Keratinocyte (primary cell): Measurements from ENCODE around the gene DHRS12. TPM values are rescaled to one million over a fixed set of nuclear protein-coding genes. Genes with fewer than 3 reads are reported as not detected.

Source experiments
- DNase-seq: peaks from one replicate; pipeline ENCODE4 v3.0.0-alpha.2; 2011; ENCODE audit warnings: low read depth, missing footprints, low spot score
- FAIRE-seq: peaks from 2 replicates; lab custom pipeline; 2011; peaks lifted over from hg19 to GRCh38; lab: Jason Lieb, UNC
- H2AFZ ChIP-seq: 2 replicates; pipeline ENCODE4 v1.6.0; 2012; ENCODE audit warnings: low read length, control low read depth, inconsistent platforms; ENCODE audit not compliant: control insufficient read depth
- H3K27ac ChIP-seq: 2 replicates; pipeline ENCODE4 v1.5.1; 2011; ENCODE audit warnings: low read length; ENCODE audit not compliant: control insufficient read depth, insufficient read depth
- H3K27me3 ChIP-seq: 3 replicates; pipeline ENCODE4 v1.6.0; 2011; ENCODE audit warnings: low read length; ENCODE audit not compliant: control insufficient read depth, insufficient read depth; ENCODE audit errors: extremely low read depth
- H3K36me3 ChIP-seq, 2 experiments: 2 replicates in 1 of 2; 3 replicates in 1 of 2; pipeline ENCODE4 v1.5.1; 2011; ENCODE audit warnings: low read length in 2 of 2, mild to moderate bottlenecking in 1 of 2; ENCODE audit not compliant: control insufficient read depth in 2 of 2, insufficient read depth in 2 of 2; ENCODE audit errors: extremely low read depth in 1 of 2
- H3K4me1 ChIP-seq: 3 replicates; pipeline ENCODE4 v1.5.1; 2011; ENCODE audit warnings: low read length; ENCODE audit not compliant: control insufficient read depth, insufficient read depth; ENCODE audit errors: extremely low read depth
- H3K4me2 ChIP-seq: 3 replicates; pipeline ENCODE4 v1.6.0; 2011; ENCODE audit warnings: low read depth, low read length; ENCODE audit not compliant: control insufficient read depth, insufficient read depth; ENCODE audit errors: extremely low read depth
- H3K4me3 ChIP-seq, 3 experiments: fragments of 200-600 bp in 1 of 3; sonication (generic) in 1 of 3; 2 replicates in 2 of 3; 3 replicates in 1 of 3; pipeline ENCODE4 v1.5.1; 2011 to 2016; ENCODE audit warnings: low read length in 3 of 3, mild to moderate bottlenecking in 3 of 3, control low read depth in 2 of 3, inconsistent platforms in 1 of 3, low read depth in 1 of 3, mixed read lengths in 1 of 3, mixed run types in 1 of 3, moderate library complexity in 1 of 3; ENCODE audit not compliant: control insufficient read depth in 2 of 3, insufficient read depth in 2 of 3; ENCODE audit errors: extremely low read depth in 1 of 3
- H3K79me2 ChIP-seq: 2 replicates; pipeline ENCODE4 v1.6.0; 2012; ENCODE audit warnings: low read length; ENCODE audit not compliant: control insufficient read depth, insufficient read depth
- H3K9ac ChIP-seq: 3 replicates; pipeline ENCODE4 v1.6.0; 2011; ENCODE audit warnings: low read length; ENCODE audit not compliant: control insufficient read depth, insufficient read depth; ENCODE audit errors: extremely low read depth
- H3K9me1 ChIP-seq: 3 replicates; pipeline ENCODE4 v1.6.0; 2011; ENCODE audit warnings: low read length; ENCODE audit not compliant: control insufficient read depth, insufficient read depth; ENCODE audit errors: extremely low read depth
- H3K9me3 ChIP-seq: 2 replicates; pipeline ENCODE4 v1.5.1; 2012; ENCODE audit warnings: low read depth, low read length; ENCODE audit not compliant: control insufficient read depth
- H4K20me1 ChIP-seq: 3 replicates; pipeline ENCODE4 v1.6.0; 2011; ENCODE audit warnings: low read length; ENCODE audit not compliant: control insufficient read depth, insufficient read depth; ENCODE audit errors: extremely low read depth
- EZH2 ChIP-seq: IDR thresholded peaks from one replicate; pipeline ENCODE4 v1.6.1; 2012; ENCODE audit warnings: inconsistent platforms, mild to moderate bottlenecking, low read length, moderate library complexity
- dilution Hi-C: fragments of 300-500 bp; cut with MboI; formaldehyde crosslinking; loops from one replicate; pipeline ENCODE4 v1.7.0; 2020; ENCODE audit warnings: low sequenced_read_pairs; ENCODE audit not compliant: extremely low pct_ligation_motif_present
- polyA plus RNA-seq, 5 experiments: library from polyadenylated mRNA; depleted of rRNA in 3 of 5; stranded (reverse) in 3 of 5; stranded (forward) in 1 of 5; unstranded in 1 of 5; fragments of >200 nt; gene quantifications; 1 replicate in 1 of 5; 2 replicates in 3 of 5; 3 replicates in 1 of 5; pipeline versions ENCODE4 v1.2.1 to v1.2.3, GENCODE V29; 2011 to 2012; ENCODE audit warnings: missing spikeins in 2 of 5, low read depth in 1 of 5, low replicate concordance in 1 of 5
- TF ChIP-seq, protein P1 (sequence below), 3 experiments: IDR thresholded peaks in 1 of 3; conservative IDR thresholded peaks in 1 of 3; optimal IDR thresholded peaks in 1 of 3; 2 replicates in 2 of 3; 3 replicates in 1 of 3; pipeline versions ENCODE3 to v1.5.1; 2011; ENCODE audit warnings: low read length in 3 of 3, mild to moderate bottlenecking in 3 of 3, moderate library complexity in 2 of 3, control low read depth in 1 of 3, inconsistent platforms in 1 of 3; ENCODE audit not compliant: insufficient read depth in 2 of 3; ENCODE audit errors: extremely low read depth in 1 of 3

Gene DHRS12
- polyA plus RNA-seq, 1 donor (not counting 4 experiments of a cell fraction or from before 2014, with no cell fraction given) = 6.1 TPM

GRCh38 chr13:51822106-51822815, 18.3 kb upstream of the DHRS12 start:
- Histone ChIP-seq H2AFZ (no peak overlapping the region), H3K4me3 (no peak overlapping the region), H4K20me1 (no peaks in the 10 kb centered on the region), H3K4me1 (peaks cover 8% of the 10 kb centered on the region), H3K9me1 (no peaks in the 10 kb centered on the region), H3K4me2 (no peak overlapping the region), H3K27ac (no peak overlapping the region), H3K27me3 (peaks cover 21% of the 10 kb centered on the region), H3K36me3 (no peaks in the 10 kb centered on the region), H3K9me3 (no peaks in the 10 kb centered on the region), H3K9ac (no peak overlapping the region), H3K79me2 (no peaks in the 10 kb centered on the region)
- no peak for FAIRE-seq
- dilution Hi-C loops = no loop called here
- no peak for TF ChIP-seq EZH2
- TF ChIP-seq, protein P1, sequence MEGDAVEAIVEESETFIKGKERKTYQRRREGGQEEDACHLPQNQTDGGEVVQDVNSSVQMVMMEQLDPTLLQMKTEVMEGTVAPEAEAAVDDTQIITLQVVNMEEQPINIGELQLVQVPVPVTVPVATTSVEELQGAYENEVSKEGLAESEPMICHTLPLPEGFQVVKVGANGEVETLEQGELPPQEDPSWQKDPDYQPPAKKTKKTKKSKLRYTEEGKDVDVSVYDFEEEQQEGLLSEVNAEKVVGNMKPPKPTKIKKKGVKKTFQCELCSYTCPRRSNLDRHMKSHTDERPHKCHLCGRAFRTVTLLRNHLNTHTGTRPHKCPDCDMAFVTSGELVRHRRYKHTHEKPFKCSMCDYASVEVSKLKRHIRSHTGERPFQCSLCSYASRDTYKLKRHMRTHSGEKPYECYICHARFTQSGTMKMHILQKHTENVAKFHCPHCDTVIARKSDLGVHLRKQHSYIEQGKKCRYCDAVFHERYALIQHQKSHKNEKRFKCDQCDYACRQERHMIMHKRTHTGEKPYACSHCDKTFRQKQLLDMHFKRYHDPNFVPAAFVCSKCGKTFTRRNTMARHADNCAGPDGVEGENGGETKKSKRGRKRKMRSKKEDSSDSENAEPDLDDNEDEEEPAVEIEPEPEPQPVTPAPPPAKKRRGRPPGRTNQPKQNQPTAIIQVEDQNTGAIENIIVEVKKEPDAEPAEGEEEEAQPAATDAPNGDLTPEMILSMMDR (optimal IDR thresholded peaks at IDR 0.05 in 1 of 3, IDR thresholded peaks at IDR 0.05 in 1 of 3, conservative IDR thresholded peaks at IDR 0.05 in 1 of 3; ENCODE audit: extremely low read depth in 1 of 3, insufficient read depth in 2 of 3, low read length in 3 of 3) = no peak
- no peak for DNase-seq

GRCh38 chr13:51821606-51822005, 17.6 kb upstream of the DHRS12 start:
- Histone ChIP-seq H3K9me1 (no peaks in the 10 kb centered on the region), H3K4me1 (peaks cover 11% of the 10 kb centered on the region), H3K27me3 (peaks cover 20% of the 10 kb centered on the region), H3K4me2 (no peak overlapping the region), H3K9ac (no peak overlapping the region), H4K20me1 (no peaks in the 10 kb centered on the region), H2AFZ (no peak overlapping the region), H3K27ac (no peak overlapping the region), H3K79me2 (no peaks in the 10 kb centered on the region), H3K36me3 (no peaks in the 10 kb centered on the region), H3K4me3 (no peak overlapping the region), H3K9me3 (no peaks in the 10 kb centered on the region)
- DNase-seq (no peak), FAIRE-seq (no peak)
- dilution Hi-C loops = no loop called here
- TF ChIP-seq, protein P1 (optimal IDR thresholded peaks at IDR 0.05 in 1 of 3, IDR thresholded peaks at IDR 0.05 in 1 of 3, conservative IDR thresholded peaks at IDR 0.05 in 1 of 3; ENCODE audit: extremely low read depth in 1 of 3, insufficient read depth in 2 of 3, low read length in 3 of 3) = no peak
